Panc1 (cell line): Measurements from ENCODE around the gene PLS3. TPM values are rescaled to one million over a fixed set of nuclear protein-coding genes. Genes with fewer than 3 reads are reported as not detected.

Experiments
- ATAC-seq: fragments of 200-7000 bp; cut with Tn5 transposase; 2 replicates; pipeline ENCODE4 v1.9.1; 2020; ENCODE audit warnings: mild to moderate bottlenecking, moderate library complexity
- BruUV-seq: library from RNA; stranded (reverse); fragments of 400-500 nt; replicated peaks from 2 replicates; lab custom pipeline; 2021; lab: Mats Ljungman, UMichigan
- CTCF ChIA-PET: fragments of 300-600 bp; sonication (Branson Sonifier 250); formaldehyde crosslinking; loops from one replicate; lab custom pipeline; 2022; ENCODE audit warnings: antibody characterized with exemption; lab: Charles Lee
- POLR2A ChIA-PET: fragments of 300-600 bp; sonication (Branson Sonifier 250); formaldehyde crosslinking; loops from one replicate; lab custom pipeline; 2022; ENCODE audit warnings: antibody characterized with exemption; lab: Charles Lee
- DNase-seq: peaks from one replicate; pipeline ENCODE4 v3.0.0-alpha.2; 2010; ENCODE audit warnings: low read depth, low spot score
- H3K27ac ChIP-seq: 2 replicates; pipeline ENCODE4 v1.5.1; 2011; ENCODE audit warnings: mild to moderate bottlenecking, low read length, inconsistent platforms
- H3K27me3 ChIP-seq: fragments of 200-500 bp; sonication (Bioruptor generic); 2 replicates; pipeline ENCODE4 v1.6.0; 2014; ENCODE audit warnings: low read length, inconsistent platforms; ENCODE audit not compliant: control insufficient read depth, insufficient read depth
- H3K36me3 ChIP-seq: fragments of 200-500 bp; sonication (Bioruptor generic); 2 replicates; pipeline ENCODE4 v1.5.1; 2014; ENCODE audit warnings: inconsistent platforms, mild to moderate bottlenecking, low read length, moderate library complexity; ENCODE audit not compliant: control insufficient read depth, insufficient read depth
- H3K4me1 ChIP-seq: 2 replicates; pipeline ENCODE4 v1.5.1; 2011; ENCODE audit warnings: inconsistent platforms, mild to moderate bottlenecking, low read length, moderate library complexity; ENCODE audit not compliant: control insufficient read depth, insufficient read depth
- H3K4me3 ChIP-seq, 2 experiments: 2 replicates each; pipeline ENCODE4 v1.5.1; 2011 to 2012; ENCODE audit warnings: low read depth in 2 of 2, low read length in 2 of 2, mild to moderate bottlenecking in 2 of 2, inconsistent platforms in 1 of 2, moderate library complexity in 1 of 2
- H3K9me3 ChIP-seq: fragments of 200-500 bp; sonication (Bioruptor generic); 2 replicates; pipeline ENCODE4 v1.5.1; 2014; ENCODE audit warnings: low read depth, mild to moderate bottlenecking, inconsistent platforms, low read length, moderate library complexity; ENCODE audit not compliant: control insufficient read depth, insufficient read depth
- POLR2AphosphoS5 ChIP-seq: IDR thresholded peaks from 2 replicates; pipeline ENCODE4 v1.6.1; 2012; ENCODE audit warnings: mild to moderate bottlenecking, low read depth, low read length, moderate library complexity
- SIN3A ChIP-seq: IDR thresholded peaks from 2 replicates; pipeline ENCODE4 v1.6.1; 2012; ENCODE audit warnings: low read depth, mild to moderate bottlenecking, low read length, moderate library complexity, borderline replicate concordance; ENCODE audit not compliant: insufficient read depth
- TCF7L2 ChIP-seq: IDR thresholded peaks from 2 replicates; pipeline ENCODE4 v1.6.1; 2011; ENCODE audit warnings: mild to moderate bottlenecking, low read depth, low read length, inconsistent platforms
- in situ Hi-C: cut with HindIII; loops from 2 replicates; pipeline ENCODE4 v1.10.0; 2016; ENCODE audit warnings: low sequenced_read_pairs, low pct_unique_long_range_greater_than_20kb
- intact Hi-C: fragments of 100-400 bp; cut with micrococcal nuclease; formaldehyde crosslinking; loops from one replicate; pipeline ENCODE4 v1.10.0; 2022; ENCODE audit not compliant: unreplicated experiment
- total RNA-seq: library from RNA; stranded (reverse); gene quantifications from one replicate; pipeline ENCODE4 v1.2.1, GENCODE V29; 2021; ENCODE audit not compliant: unreplicated experiment
- TF ChIP-seq, protein P1 (sequence below), 2 experiments: IDR thresholded peaks; 2 replicates each; pipeline ENCODE4 v1.6.1; 2011 to 2012; ENCODE audit warnings: low read depth in 2 of 2, control low read depth in 1 of 2, low read length in 1 of 2, mild to moderate bottlenecking in 1 of 2, moderate library complexity in 1 of 2; ENCODE audit not compliant: insufficient read depth in 1 of 2
- TF ChIP-seq, protein P2 (sequence below): fragments of 450-650 bp; IDR thresholded peaks from 2 replicates; pipeline ENCODE4 v1.5.1; 2017; ENCODE audit warnings: mild to moderate bottlenecking

PLS3 gene
- total RNA-seq, 1 experiment from 2014 or later: 164 TPM

DNA sequence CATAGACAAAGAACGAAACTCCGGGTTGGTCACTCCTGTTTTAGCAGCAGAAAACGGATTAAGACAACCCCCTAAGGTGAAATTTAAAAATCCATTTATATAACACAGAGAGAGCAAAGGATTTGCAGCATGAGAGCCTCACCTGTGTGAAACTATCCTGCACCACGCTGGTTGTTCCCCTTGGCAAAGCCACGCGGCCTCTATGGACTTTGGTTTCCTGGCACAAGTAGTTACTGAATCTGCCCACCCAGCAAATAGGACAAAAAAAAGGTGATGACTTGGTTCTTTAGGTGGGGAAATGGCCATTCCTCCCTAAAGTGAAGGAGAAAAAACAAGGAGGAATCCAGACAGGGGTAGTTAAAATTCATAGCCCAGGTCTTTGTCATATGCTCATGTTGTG, 133.1 kb downstream of the PLS3 start:
- intact Hi-C loops (loop anchor here (5.0 kb wide), 1 partner anchor 362 kb away; no protein-coding TSS in a partner anchor), in situ Hi-C loops (no loop called here)
- no peak overlapping the region for H3K27ac ChIP-seq
- POLR2A ChIA-PET: no interaction called here
- CTCF ChIA-PET: no interaction called here
- no peaks in the 10 kb centered on the region for H3K4me1 ChIP-seq
- H3K36me3 ChIP-seq: no peaks in the 10 kb centered on the region
- BruUV-seq: no TSS peak
- DNase-seq (no peak), ATAC-seq (no peak)
- H3K4me3 ChIP-seq: no peak overlapping the region
- no peak for TF ChIP-seq SIN3A
- TF ChIP-seq, protein P1, sequence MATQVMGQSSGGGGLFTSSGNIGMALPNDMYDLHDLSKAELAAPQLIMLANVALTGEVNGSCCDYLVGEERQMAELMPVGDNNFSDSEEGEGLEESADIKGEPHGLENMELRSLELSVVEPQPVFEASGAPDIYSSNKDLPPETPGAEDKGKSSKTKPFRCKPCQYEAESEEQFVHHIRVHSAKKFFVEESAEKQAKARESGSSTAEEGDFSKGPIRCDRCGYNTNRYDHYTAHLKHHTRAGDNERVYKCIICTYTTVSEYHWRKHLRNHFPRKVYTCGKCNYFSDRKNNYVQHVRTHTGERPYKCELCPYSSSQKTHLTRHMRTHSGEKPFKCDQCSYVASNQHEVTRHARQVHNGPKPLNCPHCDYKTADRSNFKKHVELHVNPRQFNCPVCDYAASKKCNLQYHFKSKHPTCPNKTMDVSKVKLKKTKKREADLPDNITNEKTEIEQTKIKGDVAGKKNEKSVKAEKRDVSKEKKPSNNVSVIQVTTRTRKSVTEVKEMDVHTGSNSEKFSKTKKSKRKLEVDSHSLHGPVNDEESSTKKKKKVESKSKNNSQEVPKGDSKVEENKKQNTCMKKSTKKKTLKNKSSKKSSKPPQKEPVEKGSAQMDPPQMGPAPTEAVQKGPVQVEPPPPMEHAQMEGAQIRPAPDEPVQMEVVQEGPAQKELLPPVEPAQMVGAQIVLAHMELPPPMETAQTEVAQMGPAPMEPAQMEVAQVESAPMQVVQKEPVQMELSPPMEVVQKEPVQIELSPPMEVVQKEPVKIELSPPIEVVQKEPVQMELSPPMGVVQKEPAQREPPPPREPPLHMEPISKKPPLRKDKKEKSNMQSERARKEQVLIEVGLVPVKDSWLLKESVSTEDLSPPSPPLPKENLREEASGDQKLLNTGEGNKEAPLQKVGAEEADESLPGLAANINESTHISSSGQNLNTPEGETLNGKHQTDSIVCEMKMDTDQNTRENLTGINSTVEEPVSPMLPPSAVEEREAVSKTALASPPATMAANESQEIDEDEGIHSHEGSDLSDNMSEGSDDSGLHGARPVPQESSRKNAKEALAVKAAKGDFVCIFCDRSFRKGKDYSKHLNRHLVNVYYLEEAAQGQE (IDR thresholded peaks at IDR 0.05; ENCODE audit: insufficient read depth in 1 of 2, low read depth in 2 of 2, low read length in 1 of 2): no peak
- no peak for TF ChIP-seq POLR2AphosphoS5
- TF ChIP-seq, protein P2, sequence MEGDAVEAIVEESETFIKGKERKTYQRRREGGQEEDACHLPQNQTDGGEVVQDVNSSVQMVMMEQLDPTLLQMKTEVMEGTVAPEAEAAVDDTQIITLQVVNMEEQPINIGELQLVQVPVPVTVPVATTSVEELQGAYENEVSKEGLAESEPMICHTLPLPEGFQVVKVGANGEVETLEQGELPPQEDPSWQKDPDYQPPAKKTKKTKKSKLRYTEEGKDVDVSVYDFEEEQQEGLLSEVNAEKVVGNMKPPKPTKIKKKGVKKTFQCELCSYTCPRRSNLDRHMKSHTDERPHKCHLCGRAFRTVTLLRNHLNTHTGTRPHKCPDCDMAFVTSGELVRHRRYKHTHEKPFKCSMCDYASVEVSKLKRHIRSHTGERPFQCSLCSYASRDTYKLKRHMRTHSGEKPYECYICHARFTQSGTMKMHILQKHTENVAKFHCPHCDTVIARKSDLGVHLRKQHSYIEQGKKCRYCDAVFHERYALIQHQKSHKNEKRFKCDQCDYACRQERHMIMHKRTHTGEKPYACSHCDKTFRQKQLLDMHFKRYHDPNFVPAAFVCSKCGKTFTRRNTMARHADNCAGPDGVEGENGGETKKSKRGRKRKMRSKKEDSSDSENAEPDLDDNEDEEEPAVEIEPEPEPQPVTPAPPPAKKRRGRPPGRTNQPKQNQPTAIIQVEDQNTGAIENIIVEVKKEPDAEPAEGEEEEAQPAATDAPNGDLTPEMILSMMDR: no peak
- TF ChIP-seq TCF7L2: no peak
- H3K9me3 ChIP-seq: no peaks in the 10 kb centered on the region
- H3K27me3 ChIP-seq: no peaks in the 10 kb centered on the region

DNA sequence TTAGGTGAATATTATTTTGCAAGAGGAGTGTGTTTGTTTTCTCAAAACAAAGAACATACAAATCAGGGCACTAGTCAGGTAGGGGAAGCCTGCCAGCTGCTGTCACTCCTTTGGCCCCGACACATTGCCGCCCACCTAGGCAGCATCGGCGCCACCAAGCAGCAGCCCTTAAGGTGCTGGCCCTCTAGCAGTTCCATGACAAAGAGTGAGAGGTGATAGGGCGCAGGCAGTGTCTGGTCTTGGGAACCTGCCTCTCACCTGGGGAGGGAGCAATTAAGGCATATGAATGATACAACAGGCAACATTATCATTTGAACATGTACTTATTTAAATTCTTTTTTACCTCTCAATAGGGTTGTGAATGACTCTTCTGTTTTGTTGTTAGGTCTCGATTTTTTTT, 135.1 kb downstream of the PLS3 start:
- H3K4me3 ChIP-seq: no peak overlapping the region
- H3K9me3 ChIP-seq: no peaks in the 10 kb centered on the region
- TF ChIP-seq POLR2AphosphoS5 (no peak), TCF7L2 (no peak), SIN3A (no peak)
- TF ChIP-seq, protein P2: no peak
- TF ChIP-seq, protein P1 (IDR thresholded peaks at IDR 0.05; ENCODE audit: insufficient read depth in 1 of 2, low read depth in 2 of 2, low read length in 1 of 2): no peak
- CTCF ChIA-PET: no interaction called here
- intact Hi-C loops (no loop called here), in situ Hi-C loops (no loop called here)
- H3K4me1 ChIP-seq: no peaks in the 10 kb centered on the region
- no peak for ATAC-seq
- no peaks in the 10 kb centered on the region for H3K27me3 ChIP-seq
- BruUV-seq: no TSS peak
- no peak for DNase-seq
- no peak overlapping the region for H3K27ac ChIP-seq
- no peaks in the 10 kb centered on the region for H3K36me3 ChIP-seq
- POLR2A ChIA-PET: no interaction called here
